ENCODE data around the gene ITGB6.

DNA sequence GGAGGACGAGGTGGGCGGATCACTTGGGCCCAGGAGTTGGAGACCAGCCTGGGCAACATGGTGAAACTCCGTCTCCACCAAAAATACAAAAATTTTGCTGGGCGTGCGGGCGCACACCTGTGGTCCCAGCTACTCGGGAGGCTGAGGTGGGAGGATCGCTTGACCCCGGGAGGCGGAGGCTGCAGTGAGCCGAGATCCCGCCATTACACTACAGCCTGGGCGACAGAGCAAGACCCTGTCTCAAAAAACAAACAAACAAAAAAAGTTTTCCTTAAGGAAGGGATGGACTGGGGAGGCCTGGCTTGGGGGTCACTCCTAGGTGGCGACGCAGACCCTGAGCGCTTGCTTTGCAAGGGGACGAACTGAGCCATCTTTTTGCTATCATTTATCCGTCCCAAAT is 138.5 kb downstream of the ITGB6 start:
- TF ChIP-seq YY1 (IDR thresholded peaks at IDR 0.05; ENCODE audit: low read depth, low read length) (no peak), RFX5 (IDR thresholded peaks at IDR 0.05; ENCODE audit: low read depth, low read length) (no peak), ZNF274 (IDR thresholded peaks at IDR 0.05; ENCODE audit: insufficient read depth, insufficient read length) (no peak), POLR2A (IDR thresholded peaks at IDR 0.05; ENCODE audit: low read depth, low read length) (no peak), EGR1 (IDR thresholded peaks at IDR 0.05; ENCODE audit: borderline replicate concordance in 1 of 2, low read depth in 2 of 2, low read length in 2 of 2) (no peak), MXI1 (IDR thresholded peaks at IDR 0.05; ENCODE audit: low read depth, low read length) (no peak), RAD21 (IDR thresholded peaks at IDR 0.05; ENCODE audit: insufficient read depth, low read depth, low read length) (no peak)
- TF ChIP-seq, protein P1, sequence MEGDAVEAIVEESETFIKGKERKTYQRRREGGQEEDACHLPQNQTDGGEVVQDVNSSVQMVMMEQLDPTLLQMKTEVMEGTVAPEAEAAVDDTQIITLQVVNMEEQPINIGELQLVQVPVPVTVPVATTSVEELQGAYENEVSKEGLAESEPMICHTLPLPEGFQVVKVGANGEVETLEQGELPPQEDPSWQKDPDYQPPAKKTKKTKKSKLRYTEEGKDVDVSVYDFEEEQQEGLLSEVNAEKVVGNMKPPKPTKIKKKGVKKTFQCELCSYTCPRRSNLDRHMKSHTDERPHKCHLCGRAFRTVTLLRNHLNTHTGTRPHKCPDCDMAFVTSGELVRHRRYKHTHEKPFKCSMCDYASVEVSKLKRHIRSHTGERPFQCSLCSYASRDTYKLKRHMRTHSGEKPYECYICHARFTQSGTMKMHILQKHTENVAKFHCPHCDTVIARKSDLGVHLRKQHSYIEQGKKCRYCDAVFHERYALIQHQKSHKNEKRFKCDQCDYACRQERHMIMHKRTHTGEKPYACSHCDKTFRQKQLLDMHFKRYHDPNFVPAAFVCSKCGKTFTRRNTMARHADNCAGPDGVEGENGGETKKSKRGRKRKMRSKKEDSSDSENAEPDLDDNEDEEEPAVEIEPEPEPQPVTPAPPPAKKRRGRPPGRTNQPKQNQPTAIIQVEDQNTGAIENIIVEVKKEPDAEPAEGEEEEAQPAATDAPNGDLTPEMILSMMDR (IDR thresholded peaks at IDR 0.05 in 2 of 3, conservative IDR thresholded peaks at IDR 0.05 in 1 of 3; ENCODE audit: control insufficient read depth in 2 of 3, extremely low read depth in 1 of 3, insufficient read depth in 1 of 3, low read depth in 3 of 3, low read length in 3 of 3), result no peak
- TF ChIP-seq, protein P2, sequence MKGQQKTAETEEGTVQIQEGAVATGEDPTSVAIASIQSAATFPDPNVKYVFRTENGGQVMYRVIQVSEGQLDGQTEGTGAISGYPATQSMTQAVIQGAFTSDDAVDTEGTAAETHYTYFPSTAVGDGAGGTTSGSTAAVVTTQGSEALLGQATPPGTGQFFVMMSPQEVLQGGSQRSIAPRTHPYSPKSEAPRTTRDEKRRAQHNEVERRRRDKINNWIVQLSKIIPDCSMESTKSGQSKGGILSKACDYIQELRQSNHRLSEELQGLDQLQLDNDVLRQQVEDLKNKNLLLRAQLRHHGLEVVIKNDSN (IDR thresholded peaks at IDR 0.05; ENCODE audit: borderline replicate concordance, extremely low read length, insufficient read depth, low read depth, low read length), result no peak
- TF ChIP-seq, protein P3, sequence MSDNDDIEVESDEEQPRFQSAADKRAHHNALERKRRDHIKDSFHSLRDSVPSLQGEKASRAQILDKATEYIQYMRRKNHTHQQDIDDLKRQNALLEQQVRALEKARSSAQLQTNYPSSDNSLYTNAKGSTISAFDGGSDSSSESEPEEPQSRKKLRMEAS (IDR thresholded peaks at IDR 0.05; ENCODE audit: low read depth, low read length), result no peak
- TF ChIP-seq, protein P4, sequence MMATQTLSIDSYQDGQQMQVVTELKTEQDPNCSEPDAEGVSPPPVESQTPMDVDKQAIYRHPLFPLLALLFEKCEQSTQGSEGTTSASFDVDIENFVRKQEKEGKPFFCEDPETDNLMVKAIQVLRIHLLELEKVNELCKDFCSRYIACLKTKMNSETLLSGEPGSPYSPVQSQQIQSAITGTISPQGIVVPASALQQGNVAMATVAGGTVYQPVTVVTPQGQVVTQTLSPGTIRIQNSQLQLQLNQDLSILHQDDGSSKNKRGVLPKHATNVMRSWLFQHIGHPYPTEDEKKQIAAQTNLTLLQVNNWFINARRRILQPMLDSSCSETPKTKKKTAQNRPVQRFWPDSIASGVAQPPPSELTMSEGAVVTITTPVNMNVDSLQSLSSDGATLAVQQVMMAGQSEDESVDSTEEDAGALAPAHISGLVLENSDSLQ (IDR thresholded peaks at IDR 0.05), result no peak

Data from GM12878 (cell line).